ENCODE results near the gene CFAP61. TPM values are rescaled to one million over a fixed set of nuclear protein-coding genes. Genes with fewer than 3 reads are reported as not detected.
"Not testable (repeated sequence)": the region's sequence is repeated elsewhere in the genome, so short reads cannot be mapped to it uniquely, and the experiment has no call there.

The CFAP61 gene
- total RNA-seq, 1 donor from 2014 or later: not detected

- DNase-seq (ENCODE audit: low spot score): no peak
- no peak for ATAC-seq
Observed at GRCh38 chr20:20089018-20089417, 36.7 kb downstream of the CFAP61 start.

- ATAC-seq (no peak), DNase-seq (ENCODE audit: low spot score) (no peak)
Observed at GRCh38 chr20:20089939-20090338, 37.6 kb downstream of the CFAP61 start.

DNA sequence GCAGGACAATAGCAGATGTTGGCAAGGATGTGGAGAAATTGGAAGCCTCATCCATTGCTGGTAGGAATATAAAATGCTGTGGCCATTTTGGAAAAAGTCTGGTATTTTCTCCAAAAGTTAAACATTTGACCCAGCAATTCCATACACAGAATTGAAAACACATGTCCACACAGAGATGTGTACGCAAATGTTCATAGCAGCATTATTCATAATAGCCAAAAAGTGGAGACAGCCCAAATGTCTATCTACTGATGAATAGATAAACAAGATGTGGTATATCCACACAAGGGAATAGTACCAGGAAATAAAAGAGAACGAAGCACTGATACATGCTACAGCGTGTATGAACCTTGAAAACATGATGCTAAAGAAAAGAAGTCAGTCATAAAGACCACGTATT, 40.5 kb downstream of the CFAP61 start:
- DNase-seq (ENCODE audit: low spot score): no peak
- ATAC-seq: no peak

- DNase-seq (ENCODE audit: low spot score) (no peak), ATAC-seq (no peak)
Observed at GRCh38 chr20:20094410-20094809, 42.1 kb downstream of the CFAP61 start.

DNA sequence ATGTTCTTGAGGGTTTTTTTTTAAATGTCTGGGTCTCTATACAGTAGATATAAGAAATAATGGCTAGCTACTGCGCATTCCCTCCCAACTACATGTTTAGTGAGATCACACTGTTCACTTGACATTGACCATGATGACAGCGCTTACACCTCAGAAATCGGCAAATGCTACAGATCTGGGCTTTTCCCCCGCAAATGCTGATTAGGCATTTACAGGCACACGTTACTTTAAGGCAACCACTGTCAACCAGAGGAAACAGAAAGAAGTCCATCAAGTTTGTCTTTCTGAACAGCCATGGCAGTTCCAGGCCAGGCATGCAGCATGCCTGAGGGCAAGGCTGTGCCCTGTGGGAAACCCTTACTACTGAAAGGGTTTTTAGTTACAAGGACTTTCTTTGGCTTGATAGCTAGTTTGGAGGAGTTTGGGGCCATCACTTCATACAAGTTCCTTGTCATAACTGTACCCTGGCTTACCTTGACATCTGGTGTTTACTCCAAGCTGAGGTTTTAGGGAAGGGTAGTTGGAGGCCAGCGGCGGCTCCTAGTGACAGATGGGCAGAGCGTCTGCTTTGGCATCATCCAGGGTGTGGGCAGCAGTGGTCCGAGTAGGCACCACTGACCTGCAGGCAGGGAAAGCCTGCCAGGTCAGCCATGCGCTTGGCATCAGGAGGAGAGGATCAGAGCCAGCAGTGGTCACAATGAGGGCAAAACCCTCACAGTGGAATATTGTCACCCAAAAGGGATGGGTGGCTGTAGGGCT, 43.0 kb downstream of the CFAP61 start:
- no peak for ATAC-seq
- DNase-seq (ENCODE audit: low spot score): no peak

DNA sequence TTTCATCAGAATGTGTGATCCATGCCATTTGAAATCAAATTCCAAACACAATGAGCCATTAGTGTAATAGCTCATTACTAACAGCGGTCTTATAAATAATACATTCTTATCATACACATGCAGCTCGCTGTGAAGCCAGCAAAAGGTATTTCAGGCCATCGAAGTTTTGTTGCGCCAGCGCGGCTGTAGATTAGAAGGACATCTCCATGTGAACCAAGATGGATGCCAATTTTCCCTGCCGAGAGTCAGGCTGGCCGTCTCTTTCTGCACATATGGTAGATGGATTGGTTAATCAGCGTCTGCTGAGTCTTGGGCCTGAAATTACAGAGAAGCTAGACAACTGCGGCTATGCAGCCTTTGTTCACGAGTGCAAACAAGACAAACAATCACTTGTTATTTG, 44.1 kb downstream of the CFAP61 start:
- DNase-seq (ENCODE audit: low spot score): no peak
- no peak for ATAC-seq

DNA sequence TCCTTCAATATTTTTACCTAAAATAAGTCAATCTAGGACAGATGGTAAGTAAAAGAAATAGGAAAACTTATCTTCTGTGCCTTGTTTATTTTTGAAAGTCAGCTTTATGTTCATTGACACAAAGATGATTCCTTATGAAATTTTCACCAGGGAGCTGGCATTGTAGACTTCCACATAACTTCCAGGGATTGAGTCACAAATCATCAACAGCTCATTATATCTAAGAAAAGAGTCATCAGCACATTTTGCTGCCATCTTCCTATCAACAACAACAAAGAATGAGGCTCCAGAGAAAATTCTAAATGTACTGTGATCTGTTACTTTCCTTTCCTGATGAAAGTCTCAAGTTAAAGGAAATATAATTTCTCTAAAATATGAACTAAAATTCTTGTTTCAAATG, 48.5 kb downstream of the CFAP61 start:
- DNase-seq (ENCODE audit: low spot score) (no peak), ATAC-seq (no peak)

DNA sequence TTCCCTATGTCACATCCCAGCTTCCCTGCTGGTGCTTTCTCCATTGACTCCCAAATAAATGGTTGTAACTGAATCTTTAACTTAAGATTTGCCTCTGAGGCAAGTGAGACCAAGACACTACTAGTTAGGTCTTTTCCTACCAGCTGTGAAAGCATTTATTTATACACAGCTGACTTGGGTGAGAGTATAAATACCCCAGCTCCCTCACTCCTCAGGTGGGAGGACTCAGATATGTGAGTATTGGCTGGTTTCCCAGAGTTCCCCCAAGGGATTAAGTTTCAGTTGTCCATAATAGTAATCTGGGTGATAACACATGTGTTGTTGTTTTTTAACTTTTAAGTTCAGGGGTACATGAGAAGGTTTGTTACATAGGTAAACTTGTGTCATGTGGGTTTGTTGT, 49.8 kb downstream of the CFAP61 start:
- ATAC-seq (no peak), DNase-seq (ENCODE audit: low spot score) (no peak)

- no peak for ATAC-seq
- DNase-seq (ENCODE audit: low spot score): no peak
Observed at GRCh38 chr20:20102716-20103258, 50.5 kb downstream of the CFAP61 start.

DNA sequence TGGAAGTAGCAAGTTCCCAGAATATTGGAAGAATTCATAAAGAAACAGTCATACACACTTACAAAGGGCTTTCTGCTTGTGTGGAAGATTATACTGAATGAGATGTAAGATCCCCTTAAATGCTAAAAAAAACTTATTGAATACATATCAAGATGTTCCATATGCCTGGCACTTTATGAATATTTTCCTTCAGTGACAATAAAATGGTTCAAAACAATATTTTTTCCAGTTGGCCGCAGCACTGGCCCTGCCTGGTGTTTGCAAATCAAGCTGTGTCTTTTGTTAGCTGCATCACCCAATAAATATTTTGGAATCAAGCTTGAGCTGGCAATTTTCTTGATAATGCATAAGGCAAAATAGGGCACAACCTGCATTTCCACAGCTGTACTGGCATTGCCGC, 51.2 kb downstream of the CFAP61 start:
- DNase-seq (ENCODE audit: low spot score): no peak

DNA sequence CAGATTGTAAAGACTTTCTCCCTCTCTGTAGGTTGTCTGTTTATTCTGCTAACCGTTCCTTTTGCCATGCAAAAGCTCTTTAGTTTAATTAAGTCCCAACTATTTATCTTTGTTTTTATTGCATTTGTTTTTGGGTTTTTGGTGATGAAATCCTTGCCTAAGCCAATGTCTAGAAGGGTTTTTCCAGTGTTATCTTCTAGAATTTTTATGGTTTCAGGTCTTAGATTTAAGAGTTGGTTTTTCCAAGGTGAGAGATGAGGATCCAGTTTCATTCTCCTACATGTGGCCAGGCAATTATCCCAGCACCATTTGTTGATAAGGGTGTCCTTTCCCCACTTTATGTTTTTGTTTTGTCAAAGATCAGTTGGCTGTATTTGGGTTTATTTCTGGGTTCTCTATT, 70.9 kb downstream of the CFAP61 start:
- DNase-seq (ENCODE audit: low spot score); ATAC-seq: not testable (repeated sequence)

More for the DNA sequence above, 51.2 kb downstream of the CFAP61 start:
- no peak for ATAC-seq

DNA sequence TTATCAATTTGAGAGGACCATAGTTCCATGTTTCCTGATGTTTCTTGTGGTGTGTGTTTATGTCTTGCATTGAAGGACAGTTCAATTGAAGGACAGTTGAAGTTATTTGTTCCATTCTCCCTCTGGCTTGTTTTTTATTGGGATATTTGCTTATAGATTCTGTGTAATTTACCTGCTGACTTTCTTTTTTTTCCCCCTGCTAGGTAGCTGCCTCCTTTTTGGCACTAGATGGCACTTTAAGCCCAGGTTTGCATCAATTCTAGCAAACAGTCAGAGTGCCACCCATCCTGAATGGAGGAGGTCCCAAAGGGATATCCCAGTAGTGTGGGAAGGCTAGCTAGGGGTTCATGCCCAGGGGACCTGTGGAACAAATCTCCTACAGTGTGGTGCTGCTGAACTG, 78.1 kb downstream of the CFAP61 start:
- ATAC-seq (no peak), DNase-seq (ENCODE audit: low spot score) (no peak)

GRCh38 chr20:20134941-20135575, 82.7 kb downstream of the CFAP61 start:
- ATAC-seq (no peak), DNase-seq (ENCODE audit: low spot score) (no peak)

- ATAC-seq (no peak), DNase-seq (ENCODE audit: low spot score) (no peak)
Observed at GRCh38 chr20:20136313-20136712, 84.0 kb downstream of the CFAP61 start.

- no peak for ATAC-seq
- DNase-seq (ENCODE audit: low spot score): no peak
Observed at GRCh38 chr20:20137851-20138250, 85.5 kb downstream of the CFAP61 start.

DNA sequence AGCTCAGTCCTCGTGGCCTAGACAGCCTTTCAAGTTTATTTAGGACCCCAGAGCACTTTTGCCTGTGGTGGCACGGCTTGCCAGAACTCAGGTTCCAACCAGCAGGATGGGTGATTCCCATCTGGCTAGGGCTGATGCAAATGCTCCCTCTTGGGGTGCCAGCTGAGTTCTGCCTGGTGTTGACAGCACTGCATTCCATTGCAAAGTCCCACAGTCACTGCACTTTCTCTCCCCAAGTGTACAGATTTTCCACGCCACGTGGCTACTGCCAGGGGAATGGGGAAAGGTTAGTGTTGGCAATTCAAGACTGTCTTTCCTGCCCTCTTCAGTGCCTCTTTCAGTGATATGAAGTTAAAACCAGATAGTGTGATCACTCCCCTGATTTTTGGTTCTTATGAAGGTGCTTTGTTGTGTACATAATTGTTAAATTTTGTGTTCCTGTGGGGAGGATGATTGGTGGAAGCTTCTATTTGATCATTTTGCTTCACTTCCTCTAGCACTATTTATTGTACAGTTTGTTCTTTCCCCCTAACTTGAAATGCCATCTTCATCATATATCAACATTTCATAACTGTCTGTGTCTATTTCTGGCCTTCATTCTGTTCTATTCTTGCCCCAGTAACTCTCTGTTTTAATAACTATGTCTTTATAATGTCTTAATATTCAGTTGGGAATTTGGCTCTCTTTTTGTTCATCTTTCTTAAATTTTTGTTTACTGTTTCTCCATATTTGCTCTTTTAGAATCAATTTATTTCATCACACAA, 86.2 kb downstream of the CFAP61 start:
- DNase-seq (ENCODE audit: low spot score) (no peak), ATAC-seq (no peak)

- no peak for ATAC-seq
- DNase-seq (ENCODE audit: low spot score): no peak
Observed at GRCh38 chr20:20139403-20139802, 87.1 kb downstream of the CFAP61 start.

- ATAC-seq (no peak), DNase-seq (ENCODE audit: low spot score) (no peak)
Observed at GRCh38 chr20:20143165-20143564, 90.8 kb downstream of the CFAP61 start.

GRCh38 chr20:20143646-20144045, 91.3 kb downstream of the CFAP61 start:
- DNase-seq (ENCODE audit: low spot score) (no peak), ATAC-seq (no peak)

DNA sequence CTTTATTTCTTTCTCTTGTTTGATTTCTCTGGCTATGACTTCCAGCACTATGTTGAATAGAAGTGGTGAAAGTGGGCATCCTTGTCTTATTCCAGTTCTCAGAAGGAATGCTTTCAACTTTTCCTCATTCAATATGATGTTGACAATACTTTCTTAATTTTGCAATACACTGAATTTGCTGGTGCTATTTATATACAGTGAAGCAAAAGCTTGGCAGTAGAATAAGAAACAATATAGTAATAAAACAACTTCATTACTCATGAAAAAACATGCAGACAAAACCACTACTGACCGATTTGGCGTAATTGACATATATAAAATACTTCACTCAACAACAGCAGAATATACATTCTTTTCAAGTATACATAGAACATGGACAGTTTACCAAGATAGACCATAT, 96.4 kb downstream of the CFAP61 start:
- ATAC-seq (no peak), DNase-seq (ENCODE audit: low spot score) (no peak)

DNA sequence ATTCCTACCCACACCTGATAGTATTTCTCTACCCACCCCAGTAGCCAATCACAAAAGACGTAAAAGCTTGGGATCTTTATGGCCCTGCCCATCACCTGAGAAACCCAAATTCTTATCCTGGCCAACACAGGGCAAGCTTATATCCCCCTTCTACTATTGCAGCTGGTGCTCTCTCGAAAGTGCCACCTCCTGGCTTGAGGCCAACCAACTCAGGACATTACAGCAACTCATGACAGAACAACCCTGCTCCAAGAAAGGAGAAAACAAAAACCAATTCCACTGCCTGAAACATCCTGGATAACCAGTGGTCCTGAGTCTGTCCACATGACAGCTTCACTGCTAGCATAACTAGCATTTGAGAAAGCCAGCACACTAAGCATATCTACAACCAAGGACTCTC, 97.9 kb downstream of the CFAP61 start:
- DNase-seq (ENCODE audit: low spot score): no peak
- ATAC-seq: no peak

DNA sequence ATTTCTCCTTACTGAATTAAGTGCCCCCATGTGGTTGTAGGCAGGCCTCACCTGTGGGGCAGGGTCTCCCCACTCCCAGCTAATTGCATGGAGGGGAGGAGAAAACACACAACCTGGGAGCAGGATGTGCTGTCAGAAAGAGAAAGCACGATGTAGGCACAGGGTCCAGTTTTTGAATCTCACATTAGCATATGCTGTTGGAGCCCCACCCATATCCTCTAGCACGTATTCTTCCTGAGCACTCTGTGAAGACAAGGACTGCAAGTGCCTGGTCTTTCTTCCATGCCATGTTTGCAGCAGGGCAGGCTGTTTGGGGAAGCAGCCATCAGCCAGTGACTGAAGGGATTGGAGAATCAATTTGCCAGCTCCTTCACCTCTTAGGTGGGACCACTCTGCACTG, 108.2 kb downstream of the CFAP61 start:
- ATAC-seq: no peak
- no peak for DNase-seq (ENCODE audit: low spot score)

All from left lobe of liver (tissue), 2 donors.